GM12878 (cell line): ENCODE measurements around the gene GMDS. TPM values are rescaled to one million over a fixed set of nuclear protein-coding genes. Genes with fewer than 3 reads are reported as not detected.

Experiments
- ATAC-seq: fragments of 200-7000 bp; cut with Tn5 transposase; 3 replicates; pipeline ENCODE4 v1.9.1; 2020; ENCODE audit warnings: mild to moderate bottlenecking, moderate library complexity
- BruUV-seq: library from RNA; stranded (reverse); fragments of 400-500 nt; replicated peaks from 2 replicates; lab custom pipeline; 2021; lab: Mats Ljungman, UMichigan
- CTCF ChIA-PET: fragments of 300-600 bp; sonication (Branson Sonifier 250); formaldehyde crosslinking; extraction: SDS; loops from one replicate; lab custom pipeline; 2021; ENCODE audit warnings: inconsistent platforms; lab: Yijun Ruan, JAX
- POLR2A ChIA-PET: fragments of 350-600 bp; formaldehyde crosslinking; extraction: SDS; loops from one replicate; lab custom pipeline; 2021; ENCODE audit warnings: inconsistent platforms; lab: Charles Lee
- RAD21 ChIA-PET: fragments of 300-600 bp; sonication (Branson Sonifier 250); formaldehyde crosslinking; loops from one replicate; lab custom pipeline; 2023; ENCODE audit warnings: antibody characterized with exemption; ENCODE audit not compliant: unreplicated experiment; lab: Charles Lee
- SMC1A ChIA-PET: fragments of 300-600 bp; sonication (Branson Sonifier 250); formaldehyde crosslinking; loops from one replicate; lab custom pipeline; 2023; ENCODE audit not compliant: unreplicated experiment, uncharacterized antibody; lab: Charles Lee
- DNase-seq: peaks from one replicate; pipeline ENCODE4 v3.0.0-alpha.2; 2011; ENCODE audit warnings: low read depth, low spot score
- FAIRE-seq: peaks from 3 replicates; lab custom pipeline; 2011; peaks lifted over from hg19 to GRCh38; lab: Jason Lieb, UNC
- H2AFZ ChIP-seq: 2 replicates; pipeline ENCODE4 v1.6.0; 2011; ENCODE audit warnings: low read depth, low read length, control low read depth; ENCODE audit not compliant: control insufficient read depth
- H3K27ac ChIP-seq: 2 replicates; pipeline ENCODE4 v1.5.1; 2011; ENCODE audit warnings: control low read depth; ENCODE audit not compliant: control insufficient read depth, insufficient read depth
- H3K27me3 ChIP-seq, 2 experiments: replicated peaks in 1 of 2; 2 replicates each; pipeline versions ENCODE4 v1.6.0 to v1.6.1; 2011; ENCODE audit warnings: low read length in 1 of 2; ENCODE audit not compliant: control insufficient read depth in 2 of 2, insufficient read depth in 2 of 2
- H3K36me3 ChIP-seq, 2 experiments: 2 replicates each; pipeline ENCODE4 v1.5.1; 2011; ENCODE audit warnings: low read length in 1 of 2; ENCODE audit not compliant: control insufficient read depth in 2 of 2, insufficient read depth in 2 of 2
- H3K4me1 ChIP-seq: 2 replicates; pipeline ENCODE4 v1.6.1; 2011; ENCODE audit warnings: mild to moderate bottlenecking, low read length, moderate library complexity, mixed read lengths; ENCODE audit not compliant: control insufficient read depth, insufficient read depth
- H3K4me2 ChIP-seq: 2 replicates; pipeline ENCODE4 v1.6.0; 2011; ENCODE audit warnings: control low read depth; ENCODE audit not compliant: control insufficient read depth, insufficient read depth
- H3K4me3 ChIP-seq: fragments of 200-600 bp; sonication (generic); 2 replicates; pipeline ENCODE4 v1.5.1; 2016
- H3K79me2 ChIP-seq: 2 replicates; pipeline ENCODE4 v1.6.0; 2011; ENCODE audit warnings: low read length; ENCODE audit not compliant: control insufficient read depth, insufficient read depth
- H3K9ac ChIP-seq: 2 replicates; pipeline ENCODE4 v1.8.0; 2011; ENCODE audit warnings: low read length, control low read depth, mixed read lengths; ENCODE audit not compliant: control insufficient read depth, insufficient read depth
- H3K9me3 ChIP-seq: replicated peaks from 3 replicates; pipeline ENCODE4 v1.5.1; 2011; ENCODE audit warnings: mild to moderate bottlenecking, low read length; ENCODE audit not compliant: control insufficient read depth, insufficient read depth
- H4K20me1 ChIP-seq: 2 replicates; pipeline ENCODE4 v1.6.0; 2011; ENCODE audit not compliant: control insufficient read depth, insufficient read depth
- CEBPB ChIP-seq, 2 experiments: fragments of 150-350 bp in 1 of 2; IDR thresholded peaks; 2 replicates each; pipeline ENCODE4 v1.6.1; 2012 to 2014; ENCODE audit warnings: low read depth in 2 of 2, low read length in 2 of 2, borderline replicate concordance in 1 of 2, inconsistent platforms in 1 of 2
- CREB1 ChIP-seq: IDR thresholded peaks from 2 replicates; pipeline ENCODE4 v1.6.1; 2012; ENCODE audit warnings: low read depth, mild to moderate bottlenecking, inconsistent platforms
- E4F1 ChIP-seq: fragments of 450-650 bp; IDR thresholded peaks from 2 replicates; pipeline ENCODE4 v1.6.1; 2018; ENCODE audit warnings: borderline replicate concordance, mild to moderate bottlenecking; ENCODE audit not compliant: partially characterized antibody
- ESRRA ChIP-seq: IDR thresholded peaks from 2 replicates; pipeline ENCODE4 v1.6.1; 2012; ENCODE audit warnings: mild to moderate bottlenecking, low read length, improper control_type of control experiment
- FOXK2 ChIP-seq: fragments of 450-650 bp; IDR thresholded peaks from 2 replicates; pipeline ENCODE4 v1.6.1; 2017; ENCODE audit warnings: mild to moderate bottlenecking, moderate library complexity
- IRF3 ChIP-seq: fragments of 450-650 bp; IDR thresholded peaks from 2 replicates; pipeline ENCODE4 v1.6.1; 2014; ENCODE audit warnings: mild to moderate bottlenecking
- KDM1A ChIP-seq: fragments of 200-600 bp; sonication (generic); IDR thresholded peaks from 2 replicates; pipeline ENCODE4 v1.6.1; 2016; ENCODE audit warnings: borderline replicate concordance
- MYB ChIP-seq: fragments of 150-350 bp; IDR thresholded peaks from 2 replicates; pipeline ENCODE4 v1.6.1; 2014; ENCODE audit warnings: mild to moderate bottlenecking, low read depth, low read length, borderline replicate concordance
- NFYB ChIP-seq: IDR thresholded peaks from 2 replicates; pipeline ENCODE4 v1.6.1; 2011; ENCODE audit warnings: low read depth, mild to moderate bottlenecking, low read length, improper control_type of control experiment, moderate library complexity; ENCODE audit not compliant: insufficient read depth
- PML ChIP-seq: IDR thresholded peaks from 2 replicates; pipeline ENCODE4 v1.6.1; 2012; ENCODE audit warnings: low read length, inconsistent platforms
- POLR2A ChIP-seq: IDR thresholded peaks from 2 replicates; pipeline ENCODE4 v1.6.1; 2011; ENCODE audit warnings: low read depth, mild to moderate bottlenecking, low read length
- TCF3 ChIP-seq: IDR thresholded peaks from 2 replicates; pipeline ENCODE4 v1.6.1; 2012; ENCODE audit warnings: low read depth, mild to moderate bottlenecking, low read length, borderline replicate concordance; ENCODE audit not compliant: insufficient read depth
- YBX1 ChIP-seq: fragments of 450-650 bp; IDR thresholded peaks from 2 replicates; pipeline ENCODE4 v1.6.1; 2016; ENCODE audit warnings: antibody characterized with exemption
- ZBTB40 ChIP-seq: fragments of 450-650 bp; IDR thresholded peaks from 2 replicates; pipeline ENCODE4 v1.6.1; 2016; ENCODE audit warnings: mild to moderate bottlenecking, moderate library complexity, borderline replicate concordance
- ZZZ3 ChIP-seq: IDR thresholded peaks from 2 replicates; pipeline ENCODE4 v1.6.1; 2011; ENCODE audit warnings: low read depth; ENCODE audit not compliant: control insufficient read depth, insufficient read length
- WGBS: methylation state at CpG from one replicate; pipeline ENCODE4 v1.1.6; 2016; ENCODE audit warnings: low lambda C conversion rate; ENCODE audit not compliant: insufficient replicate concordance, insufficient coverage; ENCODE audit errors: missing lambda C conversion rate; 5-methylcytosine and 5-hydroxymethylcytosine counted together
- in situ Hi-C: fragments of 300-500 bp; cut with MboI; formaldehyde crosslinking; loops from 9 replicates; pipeline ENCODE4 v1.14.3; 2018; ENCODE audit warnings: mixed read lengths
- intact Hi-C: fragments of 100-400 bp; cut with micrococcal nuclease; formaldehyde crosslinking; loops from one replicate; pipeline ENCODE4 v1.14.2; 2022; ENCODE audit not compliant: unreplicated experiment
- polyA plus RNA-seq, 11 experiments: library from polyadenylated mRNA; depleted of rRNA in 4 of 11; unstranded in 6 of 11; stranded (reverse) in 5 of 11; fragments of >200 nt; fragmentation: Nextera tagmentation in 4 of 11; fragmentation: Illumina TruSeq in 1 of 11; extraction: Ambion mirVana in 4 of 11; extraction: Trizol in 1 of 11; gene quantifications; 1 replicate in 1 of 11; 2 replicates in 10 of 11; pipeline versions ENCODE4 v1.2.1 to v1.2.3, GENCODE V29; 2011 to 2016; ENCODE audit warnings: inconsistent platforms in 2 of 11, missing spikeins in 2 of 11, low read depth in 1 of 11
- total RNA-seq, 4 experiments: library from RNA; depleted of rRNA in 3 of 4; stranded (reverse); fragments of >200 nt in 3 of 4; fragmentation: Illumina TruSeq in 1 of 4; extraction: Trizol in 1 of 4; gene quantifications; 2 replicates each; pipeline versions ENCODE4 v1.2.1 to v1.2.3, GENCODE V29; 2013 to 2021

Gene GMDS
- total and polyA plus RNA-seq, 10 of the 15 experiments (the other 5 are each of a cell fraction or from before 2014, with no cell fraction given) = 0.61 to 53.8 (median 29.3) TPM

DNA sequence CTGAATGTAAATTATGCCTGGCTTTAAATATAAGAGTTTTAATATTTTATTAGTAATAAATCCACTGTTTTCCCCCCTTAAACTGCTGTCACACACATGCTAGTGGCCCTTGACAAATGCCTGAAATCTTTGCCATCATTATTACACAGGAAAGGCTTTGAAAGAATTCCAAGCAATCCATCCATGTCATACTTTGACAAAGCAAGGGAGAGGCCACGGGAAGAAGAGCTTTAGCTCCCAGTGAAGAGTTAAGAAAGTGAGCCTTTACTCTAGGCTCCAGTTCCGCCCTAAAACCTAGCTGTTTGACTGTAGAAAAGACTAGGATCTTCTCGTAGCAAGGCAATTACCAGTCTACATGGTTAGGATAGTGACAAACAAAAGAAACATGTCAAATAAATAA, 147.9 kb downstream of the GMDS start:
- peak; percentile 18 for FAIRE-seq
- Histone ChIP-seq H4K20me1 (no peaks in the 10 kb centered on the region), H2AFZ (no peak overlapping the region), H3K27me3 (no peaks in the 10 kb centered on the region), H3K4me1 (no peaks in the 10 kb centered on the region), H3K79me2 (no peaks in the 10 kb centered on the region), H3K4me3 (no peak overlapping the region), H3K27ac (no peak overlapping the region), H3K36me3 (no peaks in the 10 kb centered on the region), H3K9me3 (no peaks in the 10 kb centered on the region), H3K9ac (no peak overlapping the region), H3K4me2 (no peak overlapping the region)
- intact Hi-C loops = no loop called here
- 96% methylated on average over 3 of the region's 3 CpGs for WGBS
- POLR2A ChIA-PET = no interaction called here
- CTCF ChIA-PET = interaction anchor here (0.6 to 0.9 kb wide), 2 partner anchors 139 to 430 kb away, joined by 3 read pairs; no protein-coding TSS in a partner anchor
- SMC1A ChIA-PET = interaction anchor here (0.8 to 2.7 kb wide), 8 partner anchors 9 to 491 kb away, joined by 3 to 11 read pairs (median 4); no protein-coding TSS in a partner anchor
- no peak for DNase-seq
- BruUV-seq = no TSS peak
- TF ChIP-seq ZZZ3 (no peak), IRF3 (no peak), YBX1 (no peak), ESRRA (no peak), FOXK2 (no peak), POLR2A (no peak), CEBPB (IDR thresholded peaks at IDR 0.05; ENCODE audit: borderline replicate concordance in 1 of 2, low read depth in 2 of 2, low read length in 2 of 2) (no peak), PML (no peak), CREB1 (no peak), TCF3 (no peak), E4F1 (no peak), ZBTB40 (no peak), KDM1A (no peak), NFYB (no peak), MYB (no peak)
- ATAC-seq = no peak
- RAD21 ChIA-PET = no interaction called here
- in situ Hi-C loops = no loop called here
